Sigmoid colon (tissue), 7 donors: ENCODE data around the gene LYRM4. TPM values are rescaled to one million over a fixed set of nuclear protein-coding genes. Genes with fewer than 3 reads are reported as not detected.

ENCODE experiments used
- DNase-seq: peaks from one replicate; pipeline ENCODE4 v3.0.0-alpha.2; 2019
- H3K27ac ChIP-seq, 4 donors: fragments of 200-600 bp; sonication (generic); one replicate each; pipeline ENCODE4 v1.5.1; 2016 to 2019; ENCODE audit warnings: mild to moderate bottlenecking in 1 of 4
- H3K27me3 ChIP-seq, 3 donors: fragments of 200-600 bp; sonication (generic); one replicate each; pipeline ENCODE4 v1.5.1; 2019; ENCODE audit warnings: mild to moderate bottlenecking in 1 of 3
- H3K36me3 ChIP-seq, 4 donors: fragments of 200-600 bp; sonication (generic); one replicate each; pipeline ENCODE4 v1.5.1; 2016 to 2019
- H3K4me1 ChIP-seq, 4 donors: fragments of 200-600 bp; sonication (generic); one replicate each; pipeline ENCODE4 v1.5.1; 2017 to 2019
- H3K4me3 ChIP-seq, 4 donors: fragments of 200-600 bp; sonication (generic); one replicate each; pipeline ENCODE4 v1.5.1; 2017 to 2019; ENCODE audit warnings: mild to moderate bottlenecking in 2 of 4, moderate library complexity in 1 of 4
- H3K9me3 ChIP-seq, 4 donors: fragments of 200-600 bp in 3 of 4; sonication (generic) in 3 of 4; one replicate each; pipeline versions ENCODE4 v1.5.1 to v1.6.1; 2013 to 2019
- CTCF ChIP-seq, 4 experiments: fragments of 450-650 bp in 3 of 4; fragments of 200-600 bp in 1 of 4; IDR thresholded peaks; one replicate each; pipeline ENCODE4 v1.5.1; 2016 to 2019; ENCODE audit warnings: antibody characterized with exemption in 4 of 4, mild to moderate bottlenecking in 3 of 4, moderate library complexity in 2 of 4
- EP300 ChIP-seq, 4 donors: sonication (generic); formaldehyde crosslinking; IDR thresholded peaks; one replicate each; pipeline ENCODE4 v1.6.1; 2017; ENCODE audit warnings: antibody characterized with exemption in 4 of 4
- POLR2A ChIP-seq, 2 donors: fragments of 450-650 bp; IDR thresholded peaks; one replicate each; pipeline ENCODE4 v1.6.1; 2016; ENCODE audit warnings: antibody characterized with exemption in 2 of 2, mild to moderate bottlenecking in 2 of 2, moderate library complexity in 2 of 2
- POLR2AphosphoS5 ChIP-seq, 4 donors: sonication (generic); formaldehyde crosslinking; IDR thresholded peaks; one replicate each; pipeline ENCODE4 v1.6.1; 2017; ENCODE audit warnings: antibody characterized with exemption in 4 of 4
- WGBS, 2 donors: extraction: QIAGEN DNeasy Blood & Tissue Kit; methylation state at CpG; one replicate each; pipeline ENCODE4 v1.1.7; 2013; 5-methylcytosine and 5-hydroxymethylcytosine counted together
- intact Hi-C: fragments of 100-400 bp; cut with DNase I; formaldehyde crosslinking; loops from one replicate; pipeline ENCODE4 v1.15.1; 2023
- polyA plus RNA-seq, 3 donors: library from polyadenylated mRNA; stranded (reverse); fragments of 200-250 nt; gene quantifications; one replicate each; pipeline ENCODE4 v1.2.3, GENCODE V29; 2013
- total RNA-seq, 4 donors: library from RNA; depleted of rRNA; stranded (reverse); fragments of >200 nt; gene quantifications; one replicate each; pipeline ENCODE4 v1.1.0, GENCODE V29; 2016
- donor health status: healthy with polysubstance abuse.
- donor health status: Bipolar disorder and iron deficiency.
- donor health status: healthy.

The LYRM4 gene
- total and polyA plus RNA-seq, 7 donors = 11.3 to 29.3 (median 22.2) TPM

DNA sequence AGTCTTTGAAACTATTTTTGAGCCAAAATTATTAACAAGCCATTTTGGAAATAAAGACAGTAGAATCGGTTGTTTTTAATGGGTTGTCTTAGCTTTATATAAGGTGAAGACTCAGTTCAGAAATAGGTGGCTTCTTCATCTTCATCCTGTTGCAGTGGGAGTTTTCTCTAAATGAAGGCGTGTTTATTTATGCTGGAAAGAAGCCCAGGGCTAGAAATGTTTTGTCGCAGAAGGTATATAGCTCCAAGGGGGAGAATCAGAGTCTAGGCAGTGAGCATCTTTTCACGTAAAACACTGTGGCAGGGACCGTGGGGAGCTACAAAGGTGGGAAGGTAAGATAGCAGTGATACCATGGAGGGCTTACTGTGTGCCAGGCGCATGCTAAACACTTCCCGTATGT lies 34.9 kb upstream of the LYRM4 start:
- no peak overlapping the region for H3K4me3 ChIP-seq
- intact Hi-C loops = no loop called here
- H3K4me1 ChIP-seq = peaks cover 0 to 15% (median 1%) of the 10 kb centered on the region in 4 donors
- no peak for TF ChIP-seq POLR2AphosphoS5 (IDR thresholded peaks at IDR 0.05)
- TF ChIP-seq EP300 (IDR thresholded peaks at IDR 0.05) = no peak
- TF ChIP-seq POLR2A (IDR thresholded peaks at IDR 0.05) = no peak
- no peak for TF ChIP-seq CTCF (IDR thresholded peaks at IDR 0.05)
- no peaks in the 10 kb centered on the region for H3K36me3 ChIP-seq
- WGBS, 2 donors = 57 to 81% methylated on average over 7 of the region's 7 CpGs
- H3K27me3 ChIP-seq = no peaks in the 10 kb centered on the region
- no peak overlapping the region for H3K27ac ChIP-seq
- DNase-seq = no peak
- no peaks in the 10 kb centered on the region for H3K9me3 ChIP-seq

DNA sequence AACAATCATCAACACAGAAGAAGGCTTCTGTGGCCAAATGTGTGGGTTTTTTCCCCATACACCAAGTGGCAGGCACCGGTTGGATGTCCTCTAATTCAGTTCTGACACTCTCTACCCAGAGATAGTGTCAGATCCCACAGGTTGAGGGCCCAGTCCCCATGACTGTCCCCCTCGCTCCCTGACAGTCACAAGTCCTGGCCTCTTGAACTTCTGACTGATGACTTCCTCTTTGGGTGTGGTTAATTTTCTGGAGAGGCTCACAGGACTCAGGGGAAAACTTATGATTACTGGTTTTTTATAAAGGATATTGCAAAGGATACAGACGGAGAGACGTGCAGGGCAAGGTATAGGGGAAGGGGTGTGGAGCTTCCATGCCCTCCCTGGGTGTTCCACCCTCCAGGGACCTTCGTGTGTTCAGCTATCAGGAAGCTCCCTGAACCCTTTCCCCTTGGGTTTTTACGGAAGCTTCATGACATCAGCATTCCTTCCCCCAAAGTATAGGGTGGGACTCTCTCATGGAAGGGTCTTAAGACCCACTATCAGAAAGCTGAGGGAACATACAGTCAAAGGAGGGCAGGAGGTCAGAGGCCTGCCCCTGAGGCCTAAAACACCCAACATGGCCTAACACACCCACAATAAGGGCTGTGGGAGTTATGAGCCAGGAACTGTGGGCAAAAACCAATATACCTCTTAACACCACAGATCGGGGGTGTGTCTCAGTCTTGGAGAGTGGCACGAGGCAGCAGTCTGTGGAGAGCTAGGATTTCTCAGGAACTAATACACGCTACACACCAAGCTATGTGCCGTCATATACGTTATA lies 33.9 kb upstream of the LYRM4 start:
- no peak for TF ChIP-seq CTCF (IDR thresholded peaks at IDR 0.05)
- no peak for TF ChIP-seq EP300 (IDR thresholded peaks at IDR 0.05)
- TF ChIP-seq POLR2A (IDR thresholded peaks at IDR 0.05) = no peak
- TF ChIP-seq POLR2AphosphoS5 (IDR thresholded peaks at IDR 0.05) = no peak
- Histone ChIP-seq H3K27me3 (no peaks in the 10 kb centered on the region), H3K4me3 (no peak overlapping the region), H3K27ac (no peak overlapping the region), H3K36me3 (no peaks in the 10 kb centered on the region), H3K9me3 (no peaks in the 10 kb centered on the region), H3K4me1 (peaks cover 0 to 15% (median 1%) of the 10 kb centered on the region in 4 donors)
- DNase-seq = no peak
- WGBS, 2 donors = 79 to 81% methylated on average over 11 of the region's 11 CpGs
- intact Hi-C loops = no loop called here

- 58 to 85% methylated on average over 2 of the region's 2 CpGs for WGBS, 2 donors
- H3K27ac ChIP-seq = no peak overlapping the region
- no peaks in the 10 kb centered on the region for H3K27me3 ChIP-seq
These were observed 32.9 kb upstream of the LYRM4 start for GRCh38 chr6:5293692-5294091.

GRCh38 chr6:5292154-5292553 lies 31.4 kb upstream of the LYRM4 start:
- H3K36me3 ChIP-seq = no peaks in the 10 kb centered on the region
- 85 to 92% methylated on average over 1 of the region's 1 CpG for WGBS, 2 donors
- H3K9me3 ChIP-seq = no peaks in the 10 kb centered on the region
- H3K4me3 ChIP-seq = no peak overlapping the region
- intact Hi-C loops = no loop called here
- no peak for DNase-seq
- peaks cover 0 to 26% (median 12%) of the 10 kb centered on the region in 4 donors for H3K4me1 ChIP-seq
- no peak for TF ChIP-seq POLR2A (IDR thresholded peaks at IDR 0.05)
- TF ChIP-seq CTCF (IDR thresholded peaks at IDR 0.05) = no peak
- no peak for TF ChIP-seq EP300 (IDR thresholded peaks at IDR 0.05)
- TF ChIP-seq POLR2AphosphoS5 (IDR thresholded peaks at IDR 0.05) = no peak
- no peaks in the 10 kb centered on the region for H3K27me3 ChIP-seq
- no peak overlapping the region for H3K27ac ChIP-seq

More at GRCh38 chr6:5293692-5294091, 32.9 kb upstream of the LYRM4 start:
- H3K4me3 ChIP-seq = no peak overlapping the region
- H3K4me1 ChIP-seq = peaks cover 0 to 15% (median 1%) of the 10 kb centered on the region in 4 donors
- no peak for DNase-seq
- H3K36me3 ChIP-seq = no peaks in the 10 kb centered on the region
- H3K9me3 ChIP-seq = no peaks in the 10 kb centered on the region
- TF ChIP-seq CTCF (IDR thresholded peaks at IDR 0.05) = no peak
- no peak for TF ChIP-seq POLR2AphosphoS5 (IDR thresholded peaks at IDR 0.05)
- no peak for TF ChIP-seq POLR2A (IDR thresholded peaks at IDR 0.05)
- no peak for TF ChIP-seq EP300 (IDR thresholded peaks at IDR 0.05)
- intact Hi-C loops = no loop called here
